Ascending aorta (tissue), 2 donors: ENCODE data around the gene LAMTOR5. TPM values are rescaled to one million over a fixed set of nuclear protein-coding genes. Genes with fewer than 3 reads are reported as not detected.

ENCODE experiments used
- DNase-seq, 2 donors: peaks; one replicate each; pipeline ENCODE4 v3.0.0-alpha.2; 2019; ENCODE audit warnings: low spot score in 2 of 2
- H3K27ac ChIP-seq, 2 donors: fragments of 200-600 bp; sonication (generic); one replicate each; pipeline ENCODE4 v1.5.1; 2016 to 2017; ENCODE audit warnings: mild to moderate bottlenecking in 1 of 2
- H3K27me3 ChIP-seq: fragments of 200-600 bp; sonication (generic); one replicate; pipeline ENCODE4 v1.5.1; 2017
- H3K36me3 ChIP-seq, 2 donors: fragments of 200-600 bp; sonication (generic); one replicate each; pipeline ENCODE4 v1.5.1; 2016
- H3K4me1 ChIP-seq, 2 donors: fragments of 200-600 bp; sonication (generic); one replicate each; pipeline ENCODE4 v1.5.1; 2016 to 2017; ENCODE audit warnings: mild to moderate bottlenecking in 1 of 2
- H3K4me3 ChIP-seq, 2 donors: fragments of 200-600 bp; sonication (generic); one replicate each; pipeline ENCODE4 v1.5.1; 2016 to 2017; ENCODE audit warnings: mild to moderate bottlenecking in 1 of 2
- H3K9me3 ChIP-seq, 2 donors: fragments of 200-600 bp; sonication (generic); one replicate each; pipeline ENCODE4 v1.5.1; 2016
- intact Hi-C: fragments of 100-400 bp; cut with DNase I; formaldehyde crosslinking; loops from one replicate; pipeline ENCODE4 v1.15.1; 2023
- total RNA-seq: library from RNA; depleted of rRNA; stranded (reverse); fragments of >200 nt; gene quantifications from one replicate; pipeline ENCODE4 v1.1.0, GENCODE V29; 2016
- TF ChIP-seq, protein P1 (sequence below), 3 experiments: fragments of 200-600 bp in 2 of 3; fragments of 450-650 bp in 1 of 3; sonication (generic) in 2 of 3; IDR thresholded peaks; one replicate each; pipeline ENCODE4 v1.5.1; 2016 to 2019; ENCODE audit warnings: antibody characterized with exemption in 3 of 3, mild to moderate bottlenecking in 1 of 3, moderate library complexity in 1 of 3

Gene LAMTOR5
- total RNA-seq, 1 donor from 2014 or later: 21.7 TPM

DNA sequence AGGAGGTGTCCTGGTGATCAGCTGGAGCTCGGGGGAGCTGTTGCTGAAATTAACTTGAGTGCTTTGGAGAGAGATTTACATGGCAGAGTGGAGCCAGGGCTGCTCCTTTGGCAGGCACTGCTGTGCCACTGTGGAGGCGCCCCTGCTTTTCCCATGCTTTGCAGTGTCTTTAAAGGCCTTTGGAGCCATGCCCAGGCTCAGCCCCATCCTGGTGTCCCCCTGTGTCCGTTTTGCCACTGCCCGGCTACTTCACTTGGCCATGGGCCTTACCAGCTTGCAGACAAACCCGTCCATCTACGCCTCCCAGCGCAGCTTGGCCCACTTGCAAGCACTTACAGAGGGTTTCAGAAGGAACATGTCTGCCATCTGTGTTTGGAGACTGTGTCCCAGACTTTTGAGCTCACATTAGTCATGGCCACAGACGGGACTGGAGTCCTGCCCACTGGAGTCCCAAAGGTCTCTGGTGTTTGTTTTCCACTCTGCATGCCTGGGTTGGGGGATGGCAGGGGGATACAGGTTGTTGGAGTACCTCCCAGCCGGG lies 18.2 kb upstream of the LAMTOR5 start:
- Histone ChIP-seq H3K27ac (no peak overlapping the region), H3K27me3 (no peaks in the 10 kb centered on the region)

DNA sequence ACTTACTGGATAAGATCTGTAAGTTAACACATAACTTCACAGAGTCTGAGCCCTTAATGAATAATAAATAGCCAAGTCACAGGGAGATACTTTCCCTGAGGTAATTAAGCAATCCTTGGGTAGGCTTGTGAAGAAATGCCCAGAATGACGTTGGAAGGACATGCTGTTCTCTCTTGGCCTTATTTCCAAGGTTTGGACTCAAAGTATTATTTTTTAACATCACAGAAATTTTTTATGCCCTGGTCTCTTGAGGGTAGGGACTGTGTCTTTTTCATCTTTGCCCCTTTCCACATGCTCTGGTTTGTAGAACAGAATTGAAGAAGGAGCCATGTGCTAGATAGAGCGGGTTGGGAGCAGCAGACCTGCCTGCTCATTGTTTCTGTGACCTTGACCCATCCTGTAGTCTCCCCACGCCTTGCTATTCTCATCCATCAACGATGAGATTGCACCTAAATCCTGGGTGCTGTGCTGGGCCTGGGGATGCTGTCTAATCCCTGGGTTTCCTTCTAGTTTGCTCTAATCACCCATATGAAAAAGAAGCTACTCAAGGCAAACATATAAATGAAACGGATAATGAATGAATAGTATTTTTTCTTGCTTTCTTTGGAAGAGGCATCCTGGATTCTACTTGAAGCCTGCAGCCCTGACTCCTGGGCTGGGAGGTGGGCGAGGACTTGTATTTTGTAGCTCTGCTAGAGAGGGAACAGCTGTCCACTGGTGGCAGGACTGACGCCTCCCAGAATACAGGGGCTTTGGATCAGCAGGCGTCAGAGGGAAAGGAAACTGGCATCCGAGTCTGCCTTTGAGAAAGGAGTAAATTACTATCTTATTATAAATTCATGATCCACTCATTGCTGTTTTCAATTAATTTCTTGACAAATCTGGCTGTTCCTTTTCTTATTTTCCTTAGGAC lies 17.5 kb upstream of the LAMTOR5 start:
- no peaks in the 10 kb centered on the region for H3K4me1 ChIP-seq
- TF ChIP-seq, protein P1, sequence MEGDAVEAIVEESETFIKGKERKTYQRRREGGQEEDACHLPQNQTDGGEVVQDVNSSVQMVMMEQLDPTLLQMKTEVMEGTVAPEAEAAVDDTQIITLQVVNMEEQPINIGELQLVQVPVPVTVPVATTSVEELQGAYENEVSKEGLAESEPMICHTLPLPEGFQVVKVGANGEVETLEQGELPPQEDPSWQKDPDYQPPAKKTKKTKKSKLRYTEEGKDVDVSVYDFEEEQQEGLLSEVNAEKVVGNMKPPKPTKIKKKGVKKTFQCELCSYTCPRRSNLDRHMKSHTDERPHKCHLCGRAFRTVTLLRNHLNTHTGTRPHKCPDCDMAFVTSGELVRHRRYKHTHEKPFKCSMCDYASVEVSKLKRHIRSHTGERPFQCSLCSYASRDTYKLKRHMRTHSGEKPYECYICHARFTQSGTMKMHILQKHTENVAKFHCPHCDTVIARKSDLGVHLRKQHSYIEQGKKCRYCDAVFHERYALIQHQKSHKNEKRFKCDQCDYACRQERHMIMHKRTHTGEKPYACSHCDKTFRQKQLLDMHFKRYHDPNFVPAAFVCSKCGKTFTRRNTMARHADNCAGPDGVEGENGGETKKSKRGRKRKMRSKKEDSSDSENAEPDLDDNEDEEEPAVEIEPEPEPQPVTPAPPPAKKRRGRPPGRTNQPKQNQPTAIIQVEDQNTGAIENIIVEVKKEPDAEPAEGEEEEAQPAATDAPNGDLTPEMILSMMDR (IDR thresholded peaks at IDR 0.05): no peak
- no peak overlapping the region for H3K4me3 ChIP-seq
- H3K9me3 ChIP-seq: no peaks in the 10 kb centered on the region
- no peaks in the 10 kb centered on the region for H3K36me3 ChIP-seq
- H3K27ac ChIP-seq: no peak overlapping the region
- intact Hi-C loops: no loop called here
- no peaks in the 10 kb centered on the region for H3K27me3 ChIP-seq
- no peak for DNase-seq

More for the DNA sequence above, 18.2 kb upstream of the LAMTOR5 start:
- TF ChIP-seq, protein P1 (IDR thresholded peaks at IDR 0.05): no peak
- Histone ChIP-seq H3K9me3 (no peaks in the 10 kb centered on the region), H3K36me3 (no peaks in the 10 kb centered on the region), H3K4me1 (no peaks in the 10 kb centered on the region), H3K4me3 (no peak overlapping the region)
- no peak for DNase-seq
- intact Hi-C loops: no loop called here

DNA sequence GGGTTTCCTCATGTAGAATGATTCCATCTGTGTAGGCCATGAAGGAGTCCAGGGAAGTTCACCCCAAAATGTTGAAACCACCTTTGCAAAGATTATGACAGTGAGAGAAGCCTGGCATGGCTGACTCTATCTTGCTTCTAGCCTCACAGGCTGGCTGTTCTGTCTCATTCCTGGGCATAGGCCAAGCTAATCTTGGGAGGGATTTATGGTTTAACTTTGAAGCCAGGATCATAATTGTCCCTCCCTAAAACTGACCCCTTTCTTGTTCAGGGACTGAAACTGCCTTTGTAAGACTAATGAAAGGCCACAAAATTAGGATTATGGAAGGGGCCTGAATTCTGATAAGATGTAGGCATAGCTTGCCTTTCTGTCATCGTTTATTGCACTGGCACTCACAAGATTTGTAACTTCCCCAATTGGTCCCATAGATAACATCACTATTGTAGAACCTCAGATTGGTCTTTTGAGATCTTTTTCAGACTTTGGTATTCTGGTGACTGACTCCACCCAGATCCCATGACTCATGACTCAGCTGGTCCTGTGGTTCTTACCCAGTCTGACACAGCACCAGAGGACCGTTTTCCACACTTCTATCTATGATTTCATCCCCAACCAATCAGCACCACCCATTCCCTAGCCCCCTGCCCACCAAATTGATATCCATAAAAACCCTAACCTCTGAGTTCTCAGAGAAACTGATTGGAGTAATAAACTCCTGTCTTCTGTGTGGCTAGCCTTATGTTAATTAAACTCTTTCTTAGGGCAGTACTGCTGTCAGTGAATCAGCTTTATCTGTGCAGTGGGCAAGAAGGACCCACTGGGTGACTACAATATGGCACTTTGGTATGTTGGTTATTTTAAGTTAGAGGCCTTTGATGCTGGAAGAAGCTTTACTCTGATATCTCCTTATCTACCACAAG lies 13.6 kb upstream of the LAMTOR5 start:
- TF ChIP-seq, protein P1 (IDR thresholded peaks at IDR 0.05): no peak
- H3K36me3 ChIP-seq: no peaks in the 10 kb centered on the region
- no peaks in the 10 kb centered on the region for H3K9me3 ChIP-seq
- no peak for DNase-seq
- H3K4me1 ChIP-seq: no peaks in the 10 kb centered on the region
- H3K4me3 ChIP-seq: no peak overlapping the region
- no peaks in the 10 kb centered on the region for H3K27me3 ChIP-seq
- no peak overlapping the region for H3K27ac ChIP-seq
- intact Hi-C loops: no loop called here

DNA sequence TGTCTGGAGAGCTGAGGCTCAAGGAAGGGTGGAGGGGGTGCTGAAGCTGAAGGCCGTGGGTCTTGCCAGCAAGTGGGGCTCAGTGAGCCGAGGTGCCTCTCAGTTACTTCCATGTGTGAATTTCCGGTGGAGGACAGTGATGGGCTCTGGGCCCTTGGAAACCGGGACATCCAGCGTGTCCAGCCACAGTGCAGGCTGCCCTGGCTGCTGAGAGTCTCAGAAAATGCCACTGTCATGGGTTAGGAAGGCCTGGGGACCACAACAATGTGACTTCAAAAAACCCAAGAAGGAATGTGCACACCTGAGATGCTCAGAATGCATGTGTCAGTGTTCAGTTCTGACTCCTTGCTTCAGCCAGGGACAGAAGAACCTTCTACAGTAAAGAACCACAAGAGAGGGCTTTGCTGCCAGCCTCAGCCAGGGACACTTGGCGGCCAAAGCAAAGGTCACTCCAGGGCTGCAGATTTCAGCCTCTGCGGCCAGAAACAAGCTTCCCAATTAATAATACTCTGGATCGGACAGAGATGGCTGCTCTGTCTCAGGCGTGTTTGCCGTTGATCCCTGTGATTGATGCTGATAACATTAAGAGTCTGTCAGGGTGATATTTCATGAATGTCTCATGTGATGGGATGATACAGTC lies 12.6 kb upstream of the LAMTOR5 start:
- intact Hi-C loops: no loop called here
- no peak overlapping the region for H3K27ac ChIP-seq

More for the DNA sequence above, 12.6 kb upstream of the LAMTOR5 start:
- Histone ChIP-seq H3K27me3 (no peaks in the 10 kb centered on the region), H3K4me1 (no peaks in the 10 kb centered on the region), H3K36me3 (no peaks in the 10 kb centered on the region), H3K9me3 (no peaks in the 10 kb centered on the region), H3K4me3 (no peak overlapping the region)
- no peak for DNase-seq
- TF ChIP-seq, protein P1 (IDR thresholded peaks at IDR 0.05): no peak
